CD4-positive, alpha-beta T cell treated with Interleukin-4 for 1 hour (primary cell): ENCODE measurements around the gene CCDC158.
"Not testable (repeated sequence)": the region's sequence is repeated elsewhere in the genome, so short reads cannot be mapped to it uniquely, and the experiment has no call there.

Experiments
- DNase-seq, 2 donors: peaks; one replicate each; pipeline ENCODE4 v3.0.0-alpha.2; 2020 to 2022

The CCDC158 gene

DNA sequence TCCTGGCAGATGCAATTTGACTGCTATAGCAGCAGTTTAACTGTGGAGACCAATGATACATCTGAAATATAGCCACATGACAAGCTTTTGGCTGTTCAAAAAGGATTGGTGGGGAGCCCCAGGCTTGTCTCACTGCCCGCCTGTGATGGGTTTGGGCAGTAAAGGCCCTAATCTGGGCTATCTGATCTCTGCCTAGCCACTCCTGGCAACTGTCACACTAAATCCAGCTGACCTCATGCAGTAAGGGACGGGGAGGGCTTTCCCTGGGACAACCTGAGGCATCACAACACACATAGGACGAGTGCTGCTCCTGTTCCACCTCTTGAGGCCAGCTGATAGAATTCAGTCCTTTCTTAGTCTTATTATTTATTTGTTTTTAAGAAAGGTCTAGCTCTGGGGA lies 56.2 kb downstream of the CCDC158 start:
- DNase-seq = no peak

- no peak for DNase-seq
Measured at GRCh38 chr4:76363556-76364290, 57.2 kb downstream of the CCDC158 start.

DNA sequence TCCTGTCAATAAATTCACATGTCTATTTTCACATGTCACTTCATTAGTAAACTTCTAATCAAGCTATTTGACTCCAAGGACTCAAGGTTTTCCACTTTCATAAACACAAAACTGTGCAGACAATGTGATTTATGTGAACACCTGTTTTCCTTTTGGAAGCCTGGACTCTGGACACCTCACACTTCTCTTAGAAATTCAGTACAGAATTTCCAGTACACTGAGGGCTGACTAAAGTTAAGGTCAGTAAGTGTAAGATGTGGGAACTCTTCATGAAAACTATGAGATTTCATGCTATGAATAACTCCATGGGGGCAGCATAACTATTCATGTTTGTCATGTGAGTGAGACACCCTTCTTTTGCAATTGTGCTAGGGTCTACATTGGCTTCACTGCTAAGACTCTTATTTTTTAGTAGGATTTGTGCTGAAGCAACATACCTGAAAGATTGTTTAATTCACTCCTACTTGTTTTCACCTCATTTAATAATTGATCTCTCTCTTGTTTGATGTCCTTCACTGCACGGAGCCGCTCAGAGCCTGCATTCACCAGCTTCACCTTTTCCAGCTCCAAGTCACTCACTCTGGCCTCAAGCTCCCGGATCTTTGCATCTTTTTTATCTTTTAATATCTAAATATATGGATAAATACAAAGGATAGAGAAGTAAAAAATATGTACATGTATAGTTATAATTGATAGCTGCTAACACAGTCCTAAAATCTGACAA lies 59.1 kb downstream of the CCDC158 start:
- DNase-seq = no peak

DNA sequence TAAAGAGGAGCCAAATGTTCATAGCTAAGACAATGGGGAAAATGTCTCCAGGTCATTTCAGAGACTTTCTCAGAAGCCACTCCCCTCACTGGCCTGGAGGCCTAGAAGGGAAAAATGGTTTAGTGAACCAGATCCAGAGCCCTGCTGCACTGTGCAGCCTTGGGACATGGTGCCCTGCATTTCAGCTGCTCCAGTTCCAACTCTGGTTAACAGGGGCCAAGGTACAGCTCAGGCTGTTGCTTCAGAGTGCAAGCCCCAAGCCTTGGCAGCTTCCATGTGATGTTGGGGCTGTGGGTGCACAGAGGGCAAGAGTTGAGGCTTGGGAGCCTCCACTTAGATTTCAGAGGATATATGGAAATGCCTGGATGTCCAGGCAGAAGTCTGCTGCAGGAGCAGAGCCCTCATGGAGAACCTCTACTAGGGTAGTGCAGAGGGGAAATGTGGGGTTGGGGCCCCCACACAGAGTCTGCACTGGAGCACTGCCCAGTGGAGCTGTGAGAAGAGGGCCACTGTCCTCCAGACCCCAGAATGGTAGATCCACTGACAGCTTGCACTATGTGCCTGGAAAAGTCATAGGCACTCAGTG lies 61.0 kb downstream of the CCDC158 start:
- not testable (repeated sequence) for DNase-seq

DNA sequence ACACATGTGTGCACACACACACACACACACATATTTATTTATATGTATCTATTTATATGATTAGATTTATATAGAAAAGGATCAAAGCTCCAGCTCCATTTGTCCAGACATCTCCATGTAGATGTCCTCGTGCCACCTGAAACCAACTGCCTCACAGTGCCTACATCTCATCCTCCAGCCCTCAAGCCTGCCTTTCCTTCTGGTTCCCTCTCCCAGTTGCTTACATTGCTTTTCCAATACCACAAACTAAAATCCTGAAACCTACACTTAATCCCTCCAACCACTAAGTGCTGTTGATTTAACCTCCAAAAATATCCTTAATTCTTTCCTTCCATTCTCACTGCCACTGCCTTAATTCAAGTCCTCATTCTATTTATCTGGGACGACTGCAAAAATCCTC lies 63.0 kb downstream of the CCDC158 start:
- DNase-seq = no peak

DNA sequence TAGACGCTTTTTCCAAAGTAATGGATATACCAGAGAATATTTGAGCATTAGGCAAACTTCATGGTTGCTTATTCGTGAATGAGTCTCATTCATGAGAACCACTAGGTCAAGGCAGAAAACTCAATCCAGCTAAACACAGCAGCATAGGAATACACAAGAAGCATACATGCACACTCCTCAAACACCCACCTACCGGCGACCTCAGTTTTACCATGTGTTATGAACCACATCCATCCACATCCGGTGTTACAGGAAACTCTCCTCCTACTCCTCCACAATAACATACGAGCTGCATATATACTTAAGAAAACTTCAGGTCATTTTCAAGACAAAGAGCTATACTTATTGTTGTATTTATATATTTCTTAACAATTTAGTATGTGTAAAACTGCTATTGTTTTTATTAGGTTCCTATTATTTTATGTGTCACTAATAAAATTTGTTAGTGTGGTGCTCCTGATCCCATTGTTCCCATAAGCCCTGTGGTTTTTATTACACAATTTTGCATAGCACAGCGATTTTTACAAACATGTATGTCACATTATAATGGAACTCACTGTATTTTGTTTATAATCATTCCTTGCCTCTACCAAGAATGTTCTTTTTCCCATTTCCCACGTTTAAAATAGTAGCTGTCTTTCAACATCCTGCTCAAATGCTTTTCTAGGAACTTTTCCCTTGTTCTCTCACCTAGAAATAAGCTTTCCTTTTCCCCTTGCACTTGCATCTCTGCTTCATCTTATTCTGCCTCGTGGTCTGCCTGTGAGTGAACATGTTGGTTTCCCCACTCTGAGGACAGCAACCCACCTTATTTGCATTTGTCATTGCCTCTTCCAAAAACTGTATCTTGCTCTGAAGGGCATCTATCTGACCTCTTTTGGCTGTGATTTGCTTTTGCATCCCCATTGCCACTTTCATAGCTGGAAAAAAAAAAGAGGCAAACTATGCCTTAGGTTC lies 66.1 kb downstream of the CCDC158 start:
- DNase-seq = peak; percentile 18 to 35

- DNase-seq = no peak
Measured at GRCh38 chr4:76342803-76343202, 78.1 kb downstream of the CCDC158 start.

- no peak for DNase-seq
Measured at GRCh38 chr4:76342191-76342590, 78.8 kb downstream of the CCDC158 start.

DNA sequence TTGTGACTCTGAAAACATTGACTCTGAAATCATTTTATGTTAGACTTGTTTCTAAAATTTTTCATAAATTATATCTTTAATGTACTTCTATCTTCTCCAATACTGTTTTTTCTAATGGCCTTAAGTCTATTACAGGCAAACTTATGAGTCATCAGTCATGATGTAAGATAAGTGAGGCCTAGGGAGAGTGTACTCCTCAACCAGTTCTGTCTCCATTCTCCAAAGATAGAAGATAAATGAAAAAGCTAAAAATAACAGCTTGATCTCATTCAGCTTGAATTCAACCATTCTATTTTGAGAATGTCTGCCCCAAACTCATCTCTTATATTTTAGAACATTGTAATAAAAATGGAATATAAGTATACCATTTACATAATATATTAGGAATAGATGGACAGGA lies 79.9 kb downstream of the CCDC158 start:
- DNase-seq = no peak

GRCh38 chr4:76339364-76339763 lies 81.6 kb downstream of the CCDC158 start:
- DNase-seq = no peak

DNA sequence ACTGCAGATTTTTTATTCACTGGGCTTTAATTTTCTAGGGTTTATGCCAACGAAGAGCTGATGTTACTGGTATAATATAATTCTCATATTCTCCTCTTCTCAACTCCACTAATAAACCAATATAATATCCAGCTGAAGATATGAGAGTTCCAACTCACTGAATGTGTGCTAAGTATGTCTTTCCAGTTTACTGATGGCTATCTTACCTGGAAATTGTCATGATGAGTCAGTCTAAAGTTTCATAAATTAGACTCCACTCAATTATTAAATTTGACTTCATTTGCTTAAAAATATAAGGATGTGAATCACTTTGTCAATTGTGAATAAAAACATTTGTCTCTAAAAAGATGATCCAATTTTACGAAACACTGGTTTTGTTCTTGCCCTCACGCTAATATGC lies 86.1 kb downstream of the CCDC158 start:
- no peak for DNase-seq

GRCh38 chr4:76326515-76326914 lies 94.4 kb downstream of the CCDC158 start:
- DNase-seq = no peak

GRCh38 chr4:76325072-76325471 lies 95.9 kb downstream of the CCDC158 start:
- DNase-seq = no peak

- DNase-seq = no peak
Measured at GRCh38 chr4:76322236-76322635, 98.7 kb downstream of the CCDC158 start.

DNA sequence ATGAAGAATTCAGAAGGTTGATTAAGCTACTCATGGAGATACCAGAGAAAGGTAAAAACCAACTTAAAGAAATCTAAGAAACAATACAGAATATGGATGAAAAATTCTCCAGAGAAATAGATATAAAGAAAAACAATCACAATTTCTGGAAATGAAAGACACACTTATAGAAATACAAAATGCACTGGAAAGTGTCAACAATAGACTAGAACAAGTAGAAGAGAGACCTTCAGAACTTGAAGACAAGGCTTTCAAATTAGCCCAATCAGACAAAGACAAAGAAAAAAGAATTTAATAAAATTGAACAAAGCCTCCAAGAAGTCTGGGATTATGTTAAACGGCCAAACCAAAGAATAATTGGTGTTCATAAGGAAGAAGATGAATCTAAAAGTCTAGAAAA lies 104.8 kb downstream of the CCDC158 start:
- no peak for DNase-seq

DNA sequence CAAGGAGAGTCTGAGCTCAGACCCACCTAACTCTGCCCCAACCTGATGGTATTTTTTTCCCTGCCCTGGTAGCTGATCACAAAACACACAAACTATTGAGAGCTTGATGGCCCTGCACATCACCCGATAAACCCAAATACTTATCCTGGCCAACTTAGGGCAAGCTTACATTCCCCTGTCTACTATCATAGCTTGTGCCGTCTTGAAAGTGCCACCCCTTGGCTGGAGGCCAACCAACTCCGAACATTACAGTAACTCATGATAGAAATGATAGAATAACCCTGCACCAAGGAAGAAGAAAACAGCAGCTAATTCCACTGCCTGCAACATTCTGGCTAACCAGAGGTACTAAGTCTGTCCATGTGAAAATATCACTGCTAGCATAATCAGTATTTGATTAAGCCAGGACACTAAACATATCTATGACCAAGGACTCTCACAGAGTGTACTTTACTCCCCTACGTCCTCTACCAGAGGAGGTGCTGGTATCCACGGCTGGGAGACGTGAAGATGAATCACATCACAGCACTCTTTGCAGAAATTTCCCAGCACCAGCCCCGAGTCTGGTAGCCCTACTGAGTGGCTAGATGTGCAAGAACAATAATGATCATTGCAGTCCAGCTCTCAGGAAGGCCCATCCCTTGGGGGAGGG lies 105.5 kb downstream of the CCDC158 start:
- DNase-seq = no peak

GRCh38 chr4:76313547-76313946 lies 107.4 kb downstream of the CCDC158 start:
- DNase-seq = no peak

DNA sequence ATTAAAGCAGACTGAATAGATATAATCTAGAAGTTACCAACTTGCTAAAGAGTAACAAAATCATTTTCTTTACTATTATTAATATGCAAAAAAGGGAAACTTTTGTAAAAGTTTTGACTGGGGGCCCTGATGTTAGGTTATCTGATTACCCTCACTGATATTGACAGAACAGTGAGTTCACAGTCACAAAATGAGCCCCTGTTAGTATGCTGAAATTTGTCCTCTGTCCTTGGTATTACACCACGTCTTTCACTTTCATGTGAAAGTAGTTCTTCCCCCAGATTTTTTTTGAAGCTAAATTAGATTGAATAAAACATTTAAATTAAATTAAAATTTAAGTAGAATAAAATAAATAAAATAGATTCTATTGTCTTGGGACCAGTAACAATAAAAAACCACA lies 108.5 kb downstream of the CCDC158 start:
- no peak for DNase-seq

GRCh38 chr4:76311896-76312331 lies 109.0 kb downstream of the CCDC158 start:
- no peak for DNase-seq

- DNase-seq = no peak
Measured at GRCh38 chr4:76310683-76311082, 110.3 kb downstream of the CCDC158 start.

DNA sequence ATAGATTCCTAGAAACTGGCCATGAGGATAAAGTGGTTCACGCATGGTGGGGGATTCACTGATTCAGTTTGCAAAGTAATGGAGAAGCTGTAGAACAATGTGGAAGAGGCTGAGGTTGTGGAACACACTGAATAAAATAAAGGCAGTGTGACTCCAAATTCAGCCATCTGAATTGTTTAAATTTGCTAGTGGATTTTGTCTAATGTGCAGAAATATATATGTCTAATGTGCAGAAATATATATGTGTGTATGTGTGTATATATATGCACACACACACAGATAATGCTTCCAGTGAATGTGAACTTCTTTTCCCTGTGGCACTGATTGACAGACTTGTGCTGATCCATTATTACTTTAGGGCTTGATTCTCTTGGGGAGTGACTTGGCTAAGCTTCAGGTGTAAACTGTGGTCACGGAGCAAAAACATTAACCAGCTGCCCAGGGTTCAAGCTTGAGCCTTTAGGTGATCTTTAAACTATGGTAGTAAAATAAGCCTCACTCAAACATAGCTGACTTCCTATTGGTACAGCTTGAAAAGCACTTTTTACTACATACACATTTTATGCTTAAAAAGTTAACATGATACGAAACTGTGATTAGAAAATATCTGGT lies 110.9 kb downstream of the CCDC158 start:
- no peak for DNase-seq

GRCh38 chr4:76308548-76308947 lies 112.4 kb downstream of the CCDC158 start:
- no peak for DNase-seq
